ENCODE measurements around the gene EEF2K.

DNA sequence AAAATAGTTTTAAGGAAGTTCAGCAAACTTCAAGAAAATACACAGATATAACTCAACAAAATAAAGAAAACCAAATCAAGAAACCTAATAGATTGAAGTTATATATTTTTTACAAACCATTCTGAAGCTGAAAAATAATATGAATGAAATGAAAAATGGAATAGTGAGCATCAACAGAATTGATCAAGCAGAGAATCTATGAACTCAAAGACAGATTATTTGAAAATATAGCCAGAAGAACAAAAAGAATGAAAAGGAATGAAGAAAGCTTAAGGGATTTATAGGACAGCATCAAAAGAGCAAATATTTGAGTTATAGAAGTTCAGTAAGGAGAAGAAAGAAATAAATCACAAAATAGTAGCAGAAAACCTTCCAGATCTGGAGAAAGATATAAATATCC, 130.5 kb downstream of the EEF2K start:
- TF ChIP-seq, protein P1, sequence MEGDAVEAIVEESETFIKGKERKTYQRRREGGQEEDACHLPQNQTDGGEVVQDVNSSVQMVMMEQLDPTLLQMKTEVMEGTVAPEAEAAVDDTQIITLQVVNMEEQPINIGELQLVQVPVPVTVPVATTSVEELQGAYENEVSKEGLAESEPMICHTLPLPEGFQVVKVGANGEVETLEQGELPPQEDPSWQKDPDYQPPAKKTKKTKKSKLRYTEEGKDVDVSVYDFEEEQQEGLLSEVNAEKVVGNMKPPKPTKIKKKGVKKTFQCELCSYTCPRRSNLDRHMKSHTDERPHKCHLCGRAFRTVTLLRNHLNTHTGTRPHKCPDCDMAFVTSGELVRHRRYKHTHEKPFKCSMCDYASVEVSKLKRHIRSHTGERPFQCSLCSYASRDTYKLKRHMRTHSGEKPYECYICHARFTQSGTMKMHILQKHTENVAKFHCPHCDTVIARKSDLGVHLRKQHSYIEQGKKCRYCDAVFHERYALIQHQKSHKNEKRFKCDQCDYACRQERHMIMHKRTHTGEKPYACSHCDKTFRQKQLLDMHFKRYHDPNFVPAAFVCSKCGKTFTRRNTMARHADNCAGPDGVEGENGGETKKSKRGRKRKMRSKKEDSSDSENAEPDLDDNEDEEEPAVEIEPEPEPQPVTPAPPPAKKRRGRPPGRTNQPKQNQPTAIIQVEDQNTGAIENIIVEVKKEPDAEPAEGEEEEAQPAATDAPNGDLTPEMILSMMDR (IDR thresholded peaks at IDR 0.05; ENCODE audit: low read depth, low read length): no peak
- no peak for TF ChIP-seq POLR2A (IDR thresholded peaks at IDR 0.05; ENCODE audit: extremely low read depth, insufficient read length)

Data from NB4 (cell line).